Measurements from ENCODE around the gene WNT6. TPM values are rescaled to one million over a fixed set of nuclear protein-coding genes. Genes with fewer than 3 reads are reported as not detected.

Gene WNT6
- total RNA-seq, 1 donor from 2014 or later, result not detected

DNA sequence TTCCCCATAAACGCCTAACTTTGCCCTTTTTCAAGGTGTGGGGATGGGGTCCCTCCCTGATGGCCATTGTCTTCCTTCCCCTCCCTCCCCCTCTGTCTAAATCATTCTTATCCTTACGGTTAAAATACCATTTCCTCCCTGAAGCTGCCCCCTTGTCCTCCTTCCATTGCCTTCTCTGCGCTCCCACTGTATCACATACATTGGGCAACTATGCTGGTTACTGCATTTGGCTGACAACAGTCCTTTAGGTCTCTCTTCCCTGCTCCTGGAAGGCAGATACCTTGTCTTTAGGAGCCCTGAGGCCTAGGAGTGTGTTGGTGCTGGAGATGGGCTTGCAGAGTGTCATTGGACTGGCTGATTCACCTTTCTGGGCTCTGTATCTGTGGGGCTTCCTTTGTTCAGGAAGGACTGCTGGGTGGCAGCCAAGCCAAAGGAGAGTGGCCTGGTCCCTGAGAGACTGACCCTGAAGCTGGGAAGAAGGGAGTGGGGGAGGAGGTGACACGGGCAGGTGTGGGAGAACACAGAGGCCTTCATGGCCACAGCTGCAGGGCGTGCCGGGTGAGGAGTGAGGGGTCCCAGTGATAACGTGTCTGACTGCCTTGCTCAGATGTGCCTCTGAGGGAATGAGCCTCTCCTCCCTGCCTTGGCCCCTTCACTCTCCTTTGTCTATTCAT, 2.2 kb downstream of the WNT6 start:
- no peak overlapping the region for H3K27ac ChIP-seq (ENCODE audit: low read depth, low read length)
- no peak overlapping the region for H3K4me3 ChIP-seq (ENCODE audit: low read length in 3 of 3)
- peaks cover 10 to 23% (median 12%) of the 10 kb centered on the region in 3 donors for H3K4me1 ChIP-seq (ENCODE audit: control insufficient read depth in 3 of 3, insufficient read depth in 3 of 3, low read length in 3 of 3)
- peaks cover 42 to 56% (median 53%) of the 10 kb centered on the region in 3 donors for H3K27me3 ChIP-seq (ENCODE audit: control insufficient read depth in 3 of 3, insufficient read depth in 3 of 3, low read length in 3 of 3)
- H3K36me3 ChIP-seq (ENCODE audit: control insufficient read depth in 3 of 3, insufficient read depth in 3 of 3, low read length in 3 of 3), result no peaks in the 10 kb centered on the region
- no peaks in the 10 kb centered on the region for H3K9me3 ChIP-seq (ENCODE audit: control insufficient read depth in 3 of 3, low read length in 3 of 3)
- H3K9ac ChIP-seq (ENCODE audit: low read depth in 1 of 3, low read length in 3 of 3), result no peak overlapping the region

- Histone ChIP-seq H3K4me3 (ENCODE audit: low read length in 3 of 3) (no peak overlapping the region), H3K4me1 (ENCODE audit: control insufficient read depth in 3 of 3, insufficient read depth in 3 of 3, low read length in 3 of 3) (peaks cover 12 to 32% (median 18%) of the 10 kb centered on the region in 3 donors), H3K27me3 (ENCODE audit: control insufficient read depth in 3 of 3, insufficient read depth in 3 of 3, low read length in 3 of 3) (peaks cover 42 to 53% (median 52%) of the 10 kb centered on the region in 3 donors), H3K27ac (ENCODE audit: low read depth, low read length) (no peak overlapping the region), H3K9me3 (ENCODE audit: control insufficient read depth in 3 of 3, low read length in 3 of 3) (no peaks in the 10 kb centered on the region), H3K9ac (ENCODE audit: low read depth in 1 of 3, low read length in 3 of 3) (no peak overlapping the region), H3K36me3 (ENCODE audit: control insufficient read depth in 3 of 3, insufficient read depth in 3 of 3, low read length in 3 of 3) (no peaks in the 10 kb centered on the region)
Observed at GRCh38 chr2:218863021-218863520, 3.5 kb downstream of the WNT6 start.

GRCh38 chr2:218865396-218865795, 5.8 kb downstream of the WNT6 start:
- Histone ChIP-seq H3K27me3 (ENCODE audit: control insufficient read depth in 3 of 3, insufficient read depth in 3 of 3, low read length in 3 of 3) (peaks cover 37 to 38% (median 37%) of the 10 kb centered on the region in 3 donors), H3K4me3 (ENCODE audit: low read length in 3 of 3) (no peak overlapping the region), H3K27ac (ENCODE audit: low read depth, low read length) (no peak overlapping the region), H3K9ac (ENCODE audit: low read depth in 1 of 3, low read length in 3 of 3) (no peak overlapping the region), H3K4me1 (ENCODE audit: control insufficient read depth in 3 of 3, insufficient read depth in 3 of 3, low read length in 3 of 3) (peaks cover 7 to 25% (median 24%) of the 10 kb centered on the region in 3 donors), H3K36me3 (ENCODE audit: control insufficient read depth in 3 of 3, insufficient read depth in 3 of 3, low read length in 3 of 3) (no peaks in the 10 kb centered on the region), H3K9me3 (ENCODE audit: control insufficient read depth in 3 of 3, low read length in 3 of 3) (no peaks in the 10 kb centered on the region)

DNA sequence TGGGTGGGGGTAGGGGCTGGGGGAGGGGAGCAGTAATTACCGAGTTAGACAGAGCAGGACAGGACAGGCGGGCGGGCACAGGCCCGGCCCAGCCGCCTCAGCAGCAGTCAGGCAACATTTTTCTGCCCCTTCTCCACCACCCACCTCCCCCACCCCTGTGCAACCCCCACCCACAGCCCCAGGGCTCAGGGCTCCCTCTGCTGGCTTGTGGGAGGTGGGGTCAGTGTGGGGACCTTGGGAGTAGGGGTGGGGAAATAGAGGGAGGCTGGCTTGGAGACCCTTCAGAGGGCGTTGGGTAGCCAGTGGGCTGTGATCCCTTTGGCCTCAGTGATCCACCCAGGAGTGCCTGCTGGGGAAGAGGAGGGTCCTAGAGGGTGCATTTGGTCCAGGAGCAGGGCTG, 6.4 kb downstream of the WNT6 start:
- peaks cover 2 to 24% (median 24%) of the 10 kb centered on the region in 3 donors for H3K4me1 ChIP-seq (ENCODE audit: control insufficient read depth in 3 of 3, insufficient read depth in 3 of 3, low read length in 3 of 3)

GRCh38 chr2:218867900-218868299, 8.3 kb downstream of the WNT6 start:
- Histone ChIP-seq H3K36me3 (ENCODE audit: control insufficient read depth in 3 of 3, insufficient read depth in 3 of 3, low read length in 3 of 3) (no peaks in the 10 kb centered on the region), H3K4me3 (ENCODE audit: low read length in 3 of 3) (no peak overlapping the region), H3K27ac (ENCODE audit: low read depth, low read length) (no peak overlapping the region), H3K9me3 (ENCODE audit: control insufficient read depth in 3 of 3, low read length in 3 of 3) (no peaks in the 10 kb centered on the region), H3K27me3 (ENCODE audit: control insufficient read depth in 3 of 3, insufficient read depth in 3 of 3, low read length in 3 of 3) (peaks cover 41 to 44% (median 42%) of the 10 kb centered on the region in 3 donors), H3K9ac (ENCODE audit: low read depth in 1 of 3, low read length in 3 of 3) (no peak overlapping the region), H3K4me1 (ENCODE audit: control insufficient read depth in 3 of 3, insufficient read depth in 3 of 3, low read length in 3 of 3) (peaks cover 0 to 31% (median 24%) of the 10 kb centered on the region in 3 donors)

More for the DNA sequence above, 6.4 kb downstream of the WNT6 start:
- Histone ChIP-seq H3K36me3 (ENCODE audit: control insufficient read depth in 3 of 3, insufficient read depth in 3 of 3, low read length in 3 of 3) (no peaks in the 10 kb centered on the region), H3K27me3 (ENCODE audit: control insufficient read depth in 3 of 3, insufficient read depth in 3 of 3, low read length in 3 of 3) (peaks cover 37 to 39% (median 39%) of the 10 kb centered on the region in 3 donors), H3K4me3 (ENCODE audit: low read length in 3 of 3) (no peak overlapping the region), H3K27ac (ENCODE audit: low read depth, low read length) (no peak overlapping the region), H3K9ac (ENCODE audit: low read depth in 1 of 3, low read length in 3 of 3) (no peak overlapping the region), H3K9me3 (ENCODE audit: control insufficient read depth in 3 of 3, low read length in 3 of 3) (no peaks in the 10 kb centered on the region)

DNA sequence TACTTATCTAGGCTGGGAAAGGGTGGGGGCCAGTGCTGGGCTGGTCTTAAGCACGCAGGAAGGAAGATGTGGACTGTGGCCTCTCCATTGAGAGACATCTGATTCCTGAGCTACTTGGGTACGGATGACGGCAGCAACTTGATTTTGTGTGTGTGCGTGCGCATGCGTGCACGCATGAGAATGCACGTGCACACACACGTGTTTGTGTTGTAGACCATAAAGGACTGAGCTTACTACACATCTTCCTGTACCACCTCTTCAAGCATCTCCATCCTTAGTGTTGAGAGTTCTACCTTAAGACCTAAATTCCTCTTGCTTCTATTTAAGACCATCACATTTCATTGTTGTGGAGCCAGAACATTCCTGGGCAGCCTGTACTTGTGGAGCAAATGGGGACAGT, 9.5 kb downstream of the WNT6 start:
- Histone ChIP-seq H3K36me3 (ENCODE audit: control insufficient read depth in 3 of 3, insufficient read depth in 3 of 3, low read length in 3 of 3) (no peaks in the 10 kb centered on the region), H3K27me3 (ENCODE audit: control insufficient read depth in 3 of 3, insufficient read depth in 3 of 3, low read length in 3 of 3) (peaks cover 44 to 52% (median 45%) of the 10 kb centered on the region in 3 donors), H3K4me3 (ENCODE audit: low read length in 3 of 3) (no peak overlapping the region), H3K4me1 (ENCODE audit: control insufficient read depth in 3 of 3, insufficient read depth in 3 of 3, low read length in 3 of 3) (peaks cover 0 to 38% (median 33%) of the 10 kb centered on the region in 3 donors), H3K27ac (ENCODE audit: low read depth, low read length) (no peak overlapping the region), H3K9ac (ENCODE audit: low read depth in 1 of 3, low read length in 3 of 3) (no peak overlapping the region), H3K9me3 (ENCODE audit: control insufficient read depth in 3 of 3, low read length in 3 of 3) (no peaks in the 10 kb centered on the region)

- peaks cover 55 to 58% (median 57%) of the 10 kb centered on the region in 3 donors for H3K27me3 ChIP-seq (ENCODE audit: control insufficient read depth in 3 of 3, insufficient read depth in 3 of 3, low read length in 3 of 3)
- H3K4me3 ChIP-seq (ENCODE audit: low read length in 3 of 3), result peak overlapping the region in 1 of 3 donors; percentile 56
- no peak overlapping the region for H3K27ac ChIP-seq (ENCODE audit: low read depth, low read length)
- H3K9ac ChIP-seq (ENCODE audit: low read depth in 1 of 3, low read length in 3 of 3), result no peak overlapping the region
- no peaks in the 10 kb centered on the region for H3K36me3 ChIP-seq (ENCODE audit: control insufficient read depth in 3 of 3, insufficient read depth in 3 of 3, low read length in 3 of 3)
- no peaks in the 10 kb centered on the region for H3K9me3 ChIP-seq (ENCODE audit: control insufficient read depth in 3 of 3, low read length in 3 of 3)
- H3K4me1 ChIP-seq (ENCODE audit: control insufficient read depth in 3 of 3, insufficient read depth in 3 of 3, low read length in 3 of 3), result peaks cover 0 to 38% (median 33%) of the 10 kb centered on the region in 3 donors
Observed at GRCh38 chr2:218870984-218871344, 11.4 kb downstream of the WNT6 start.

DNA sequence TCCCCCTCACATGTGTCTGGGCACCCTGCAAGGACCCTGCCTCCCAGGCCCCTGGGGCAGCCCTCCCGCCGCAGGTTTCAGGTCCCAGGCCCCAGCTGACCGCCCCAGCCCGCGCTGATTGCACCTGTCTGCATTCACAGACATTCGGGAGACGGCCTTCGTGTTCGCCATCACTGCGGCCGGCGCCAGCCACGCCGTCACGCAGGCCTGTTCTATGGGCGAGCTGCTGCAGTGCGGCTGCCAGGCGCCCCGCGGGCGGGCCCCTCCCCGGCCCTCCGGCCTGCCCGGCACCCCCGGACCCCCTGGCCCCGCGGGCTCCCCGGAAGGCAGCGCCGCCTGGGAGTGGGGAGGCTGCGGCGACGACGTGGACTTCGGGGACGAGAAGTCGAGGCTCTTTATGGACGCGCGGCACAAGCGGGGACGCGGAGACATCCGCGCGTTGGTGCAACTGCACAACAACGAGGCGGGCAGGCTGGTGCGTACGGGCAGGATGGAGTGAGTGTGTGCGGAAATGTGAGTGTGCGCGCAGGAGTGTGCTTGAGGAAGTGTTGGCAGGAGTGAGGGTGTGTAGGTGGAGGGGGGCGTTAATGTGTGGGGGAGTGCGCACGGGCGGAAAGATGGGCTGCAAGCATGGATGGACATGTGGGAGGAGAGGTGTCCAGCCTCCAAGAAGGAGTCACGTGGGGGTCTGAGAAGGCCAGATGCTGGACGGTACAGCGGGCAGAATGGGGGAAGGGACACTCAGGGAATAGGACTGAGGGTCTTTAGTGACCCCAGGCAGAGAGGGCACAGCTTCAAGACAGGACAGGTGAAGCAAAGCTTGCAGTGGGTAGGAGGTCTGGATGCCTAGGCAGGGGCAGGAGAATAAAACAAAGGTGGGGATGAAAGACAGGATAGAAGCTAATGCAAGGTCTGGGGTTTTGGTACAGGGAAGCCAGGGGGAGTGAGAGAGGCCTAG, 12.0 kb downstream of the WNT6 start:
- no peaks in the 10 kb centered on the region for H3K36me3 ChIP-seq (ENCODE audit: control insufficient read depth in 3 of 3, insufficient read depth in 3 of 3, low read length in 3 of 3)
- peaks cover 59 to 64% (median 61%) of the 10 kb centered on the region in 3 donors for H3K27me3 ChIP-seq (ENCODE audit: control insufficient read depth in 3 of 3, insufficient read depth in 3 of 3, low read length in 3 of 3)
- no peaks in the 10 kb centered on the region for H3K9me3 ChIP-seq (ENCODE audit: control insufficient read depth in 3 of 3, low read length in 3 of 3)
- H3K27ac ChIP-seq (ENCODE audit: low read depth, low read length), result no peak overlapping the region
- peaks cover 0 to 38% (median 33%) of the 10 kb centered on the region in 3 donors for H3K4me1 ChIP-seq (ENCODE audit: control insufficient read depth in 3 of 3, insufficient read depth in 3 of 3, low read length in 3 of 3)
- H3K9ac ChIP-seq (ENCODE audit: low read depth in 1 of 3, low read length in 3 of 3), result no peak overlapping the region
- H3K4me3 ChIP-seq (ENCODE audit: low read length in 3 of 3), result peak overlapping the region in 1 of 3 donors; percentile 56

GRCh38 chr2:218872645-218873358, 13.2 kb downstream of the WNT6 start:
- H3K4me3 ChIP-seq (ENCODE audit: low read length in 3 of 3), result peak overlapping the region in 2 of 3 donors; percentile 31 to 35
- H3K4me1 ChIP-seq (ENCODE audit: control insufficient read depth in 3 of 3, insufficient read depth in 3 of 3, low read length in 3 of 3), result peaks cover 0 to 32% (median 27%) of the 10 kb centered on the region in 3 donors
- no peaks in the 10 kb centered on the region for H3K9me3 ChIP-seq (ENCODE audit: control insufficient read depth in 3 of 3, low read length in 3 of 3)
- H3K27me3 ChIP-seq (ENCODE audit: control insufficient read depth in 3 of 3, insufficient read depth in 3 of 3, low read length in 3 of 3), result peaks cover 67 to 75% (median 71%) of the 10 kb centered on the region in 3 donors
- H3K9ac ChIP-seq (ENCODE audit: low read depth in 1 of 3, low read length in 3 of 3), result no peak overlapping the region
- H3K27ac ChIP-seq (ENCODE audit: low read depth, low read length), result no peak overlapping the region
- H3K36me3 ChIP-seq (ENCODE audit: control insufficient read depth in 3 of 3, insufficient read depth in 3 of 3, low read length in 3 of 3), result no peaks in the 10 kb centered on the region

Measured in skeletal muscle tissue (tissue), 4 donors.